GM18505 (cell line): ENCODE measurements around the gene MYBL2.
A peak's percentile ranks its signal among the peaks of the same experiment; 100 is the strongest.

Source experiments
- ATAC-seq: cut with Tn5 transposase; IDR thresholded peaks from one replicate; pipeline ENCODE4 v1.9.1; 2021; ENCODE audit not compliant: unreplicated experiment
- POLR2A ChIP-seq: IDR thresholded peaks from 4 replicates; pipeline ENCODE4 v1.6.1; 2011; ENCODE audit warnings: borderline replicate concordance; ENCODE audit not compliant: insufficient read depth, insufficient read length; ENCODE audit errors: extremely low read depth

Gene MYBL2

GRCh38 chr20:43665466-43666176 lies 1.3 kb upstream of the MYBL2 start:
- no peak for ATAC-seq
- no peak for TF ChIP-seq POLR2A

- no peak for TF ChIP-seq POLR2A
- ATAC-seq = peak; percentile 33
Measured at GRCh38 chr20:43667341-43668132, 623 bp downstream of the MYBL2 start.

GRCh38 chr20:43669332-43669731 lies 2.4 kb downstream of the MYBL2 start:
- TF ChIP-seq POLR2A = no peak
- no peak for ATAC-seq

GRCh38 chr20:43670423-43670822 lies 3.5 kb downstream of the MYBL2 start:
- TF ChIP-seq POLR2A = no peak
- no peak for ATAC-seq

- no peak for ATAC-seq
- TF ChIP-seq POLR2A = no peak
Measured at GRCh38 chr20:43676368-43676767, 9.5 kb downstream of the MYBL2 start.

GRCh38 chr20:43680981-43681380 lies 14.1 kb downstream of the MYBL2 start:
- ATAC-seq = no peak
- no peak for TF ChIP-seq POLR2A

GRCh38 chr20:43681468-43681942 lies 14.6 kb downstream of the MYBL2 start:
- no peak for TF ChIP-seq POLR2A
- ATAC-seq = peak; percentile 27

GRCh38 chr20:43681991-43682410 lies 15.1 kb downstream of the MYBL2 start:
- TF ChIP-seq POLR2A = peak; percentile 67
- ATAC-seq = peak; percentile 91

- peak; percentile 27 for ATAC-seq
- no peak for TF ChIP-seq POLR2A
Measured at GRCh38 chr20:43682446-43682845, 15.5 kb downstream of the MYBL2 start.

GRCh38 chr20:43686820-43687219 lies 19.9 kb downstream of the MYBL2 start:
- TF ChIP-seq POLR2A = no peak
- no peak for ATAC-seq

GRCh38 chr20:43689165-43689564 lies 22.3 kb downstream of the MYBL2 start:
- no peak for ATAC-seq
- TF ChIP-seq POLR2A = no peak

GRCh38 chr20:43690943-43691598 lies 24.2 kb downstream of the MYBL2 start:
- ATAC-seq = no peak
- no peak for TF ChIP-seq POLR2A

GRCh38 chr20:43691928-43692524 lies 25.1 kb downstream of the MYBL2 start:
- no peak for TF ChIP-seq POLR2A
- no peak for ATAC-seq
